Cardiac septum (tissue), 1 donor: ENCODE measurements around the gene CEP170. TPM values are rescaled to one million over a fixed set of nuclear protein-coding genes. Genes with fewer than 3 reads are reported as not detected.
"Not testable (repeated sequence)": the region's sequence is repeated elsewhere in the genome, so short reads cannot be mapped to it uniquely, and the experiment has no call there.

ENCODE experiments used
- DNase-seq: peaks from one replicate; pipeline ENCODE4 v3.0.0-alpha.2; 2020; ENCODE audit warnings: low spot score
- intact Hi-C: fragments of 100-400 bp; cut with DNase I; formaldehyde crosslinking; loops from one replicate; pipeline ENCODE4 v1.14.0; 2022
- total RNA-seq: library from RNA; stranded (reverse); fragmentation: NEBNext Ultra II Directional; extraction: Animal tissue kit (Norgen Biotek cat#: 25700); gene quantifications from one replicate; pipeline ENCODE4 v1.2.1, GENCODE V29; 2021
- donor health status: DM: no; HTN: no; CAD: no.

Gene CEP170
- total RNA-seq, 1 donor from 2014 or later = 83.1 TPM

DNA sequence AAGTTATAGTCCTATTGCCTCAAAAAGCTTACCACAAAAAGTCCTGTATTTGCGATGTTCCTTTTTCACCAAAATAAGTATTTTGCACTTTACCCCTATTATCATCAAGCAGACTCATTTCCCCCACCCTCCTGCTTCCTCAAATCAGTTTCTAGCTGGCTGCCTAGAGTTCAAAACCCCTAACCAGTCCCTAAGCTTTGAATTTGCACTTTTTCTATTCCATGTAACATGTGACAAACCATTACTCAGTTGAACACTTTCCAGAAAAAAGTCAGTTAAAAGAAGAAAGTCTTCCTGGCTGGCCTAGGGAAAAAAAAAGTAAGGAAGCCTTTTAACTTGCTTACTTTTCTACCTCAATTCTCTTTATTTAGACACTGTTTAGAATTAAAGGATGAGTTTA is 8.2 kb downstream of the CEP170 start:
- intact Hi-C loops = no loop called here
- DNase-seq = no peak

DNA sequence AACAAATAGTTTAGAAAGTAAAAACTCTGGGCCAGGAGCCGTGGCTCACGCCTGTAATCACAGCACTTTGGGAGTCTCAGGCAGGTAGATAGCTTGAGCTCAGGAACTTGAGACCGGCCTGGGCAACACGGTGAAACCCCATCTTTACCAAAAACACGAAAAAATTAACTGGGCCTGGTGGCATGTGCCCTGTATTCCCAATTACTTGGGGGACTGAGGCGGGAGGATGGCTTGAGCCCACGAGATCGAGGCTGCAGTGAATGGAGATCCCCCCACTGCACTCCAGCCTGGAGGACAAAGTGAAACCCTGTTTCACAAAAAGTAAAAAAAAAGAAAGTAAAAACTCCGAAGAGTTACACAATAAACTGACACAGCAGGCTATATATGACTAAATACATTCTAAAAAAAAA is 10.6 kb downstream of the CEP170 start:
- intact Hi-C loops = no loop called here
- DNase-seq = no peak

DNA sequence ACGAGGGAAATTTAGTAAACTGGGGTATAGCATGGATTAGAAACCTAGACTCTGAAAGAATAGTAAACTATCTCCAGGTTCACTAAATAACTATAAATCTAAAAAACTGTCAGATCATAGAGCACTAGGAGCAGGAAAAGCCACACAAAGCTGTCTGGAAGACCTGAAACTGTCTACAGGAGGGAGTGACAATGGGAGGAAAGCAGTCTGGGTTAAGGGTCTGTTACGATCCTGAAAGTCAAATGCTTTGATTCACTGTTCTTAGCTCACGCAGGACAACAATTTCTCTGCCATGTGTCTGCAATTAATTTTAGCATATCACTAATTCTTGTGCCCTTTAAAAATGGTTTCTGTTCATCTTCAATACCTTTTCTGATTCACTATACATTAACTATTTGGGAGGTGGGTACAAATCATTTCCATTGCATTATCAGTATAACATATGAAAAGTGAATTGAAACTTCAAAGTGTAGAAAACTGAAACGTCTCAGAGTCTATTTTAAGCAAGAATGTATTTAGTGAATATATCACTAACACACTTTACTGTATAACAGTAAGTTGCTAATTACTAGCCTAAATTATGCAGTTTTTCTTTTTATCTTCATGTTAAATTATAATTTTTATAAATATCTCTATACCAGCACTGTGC is 18.4 kb downstream of the CEP170 start:
- intact Hi-C loops = no loop called here
- DNase-seq = no peak

DNA sequence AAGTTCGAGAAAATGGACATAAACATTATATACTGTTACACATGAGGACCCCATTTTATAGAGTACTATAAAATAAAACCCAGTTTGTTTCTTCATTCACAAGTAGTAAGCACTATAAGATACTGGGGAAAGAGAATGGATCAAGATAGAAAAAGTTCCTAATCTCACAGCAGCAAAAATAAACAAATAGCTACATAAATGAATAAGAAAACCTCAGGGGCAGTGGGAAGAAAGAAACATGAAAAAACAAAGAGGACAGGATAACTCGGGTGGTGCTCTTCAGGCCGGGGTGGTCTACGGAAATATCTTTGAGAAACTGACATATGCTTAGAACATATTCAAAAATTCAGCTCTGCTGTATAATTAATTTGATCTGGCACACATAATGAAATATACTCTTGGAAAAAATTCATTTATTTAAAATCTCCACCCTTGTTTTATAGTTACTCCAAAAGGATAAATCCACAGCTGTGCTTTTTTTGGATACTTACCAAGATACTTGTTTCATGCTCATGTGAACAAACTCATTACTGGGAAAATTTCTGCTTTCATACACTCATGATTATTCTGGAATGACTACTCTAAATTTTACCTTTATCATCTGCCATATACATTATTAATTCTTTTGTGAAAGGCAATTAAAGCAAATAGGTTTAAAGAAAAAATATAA is 20.0 kb downstream of the CEP170 start:
- intact Hi-C loops = no loop called here
- DNase-seq = no peak

DNA sequence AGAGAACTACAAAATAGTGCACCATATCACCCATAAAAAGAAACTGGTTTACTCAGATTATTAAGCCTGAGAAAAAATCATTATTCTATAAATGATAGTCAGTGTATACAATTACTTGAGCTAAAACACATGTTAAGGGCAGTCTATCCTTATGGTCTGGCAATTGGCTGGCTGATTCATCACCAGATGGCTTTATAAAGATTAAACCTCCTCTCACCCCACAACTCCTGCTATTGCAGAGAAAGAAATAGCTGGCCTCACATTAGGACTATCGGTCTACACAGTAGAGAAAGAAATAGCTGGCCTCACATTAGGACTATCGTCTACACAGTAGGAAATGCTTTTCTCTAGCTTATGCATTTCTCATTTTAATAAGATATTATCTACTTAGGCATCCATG is 21.2 kb downstream of the CEP170 start:
- DNase-seq = no peak
- intact Hi-C loops = no loop called here

DNA sequence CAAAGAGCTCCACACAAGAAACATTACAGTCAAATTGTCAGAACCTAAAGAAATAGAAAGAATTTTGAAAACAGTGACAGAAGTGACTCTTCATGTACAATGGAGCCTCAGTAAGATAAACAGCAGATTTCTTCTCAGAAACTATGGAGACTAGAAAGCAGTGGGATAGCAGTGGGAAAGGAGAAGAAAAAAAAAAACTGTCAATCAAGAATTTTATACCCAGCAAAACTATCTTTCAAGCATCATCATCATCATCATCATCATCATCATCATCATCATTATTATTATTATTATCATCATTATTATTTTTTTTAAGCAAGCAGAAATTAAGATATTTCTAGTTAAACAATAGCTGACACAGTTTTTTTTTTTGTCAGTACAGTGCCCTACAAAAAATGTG is 24.2 kb downstream of the CEP170 start:
- no peak for DNase-seq
- intact Hi-C loops = no loop called here

DNA sequence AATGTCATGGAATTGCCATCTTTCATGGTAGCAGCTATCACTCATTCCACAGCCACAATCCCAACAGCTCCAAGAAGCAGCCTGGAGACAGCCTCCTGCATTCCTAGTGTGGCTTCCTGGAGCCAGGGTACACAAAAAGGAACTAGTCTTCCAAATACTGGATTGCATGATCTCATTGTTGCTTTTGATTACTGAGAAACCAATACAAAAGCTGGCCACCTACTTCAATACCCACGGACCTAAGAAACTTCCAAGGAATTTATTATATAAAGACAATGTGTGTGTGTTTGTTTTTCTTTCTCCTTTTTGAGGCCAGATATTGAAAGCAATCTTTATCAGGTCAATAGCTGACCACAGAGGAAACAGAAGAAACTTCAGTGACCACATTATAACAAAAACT is 25.6 kb downstream of the CEP170 start:
- DNase-seq = no peak
- intact Hi-C loops = no loop called here

DNA sequence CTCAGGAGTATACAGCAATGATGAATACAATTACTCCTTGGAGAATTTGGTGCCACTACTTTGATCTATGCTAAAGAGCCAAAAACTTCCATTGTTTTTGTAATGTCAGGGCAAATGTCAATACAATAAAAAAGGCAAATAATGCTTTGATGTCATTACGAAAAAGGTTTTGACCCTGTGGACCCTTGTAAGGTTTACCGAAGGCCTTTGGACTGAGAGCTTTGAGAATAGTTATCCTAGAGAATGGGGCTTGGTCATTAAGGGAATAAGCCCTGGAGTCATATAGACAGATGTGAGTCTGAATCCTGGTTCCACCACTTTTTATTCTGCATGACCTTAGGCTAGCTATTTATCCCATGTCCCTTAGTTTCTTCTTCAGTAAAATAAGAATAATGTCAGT is 27.5 kb downstream of the CEP170 start:
- intact Hi-C loops = no loop called here
- no peak for DNase-seq

DNA sequence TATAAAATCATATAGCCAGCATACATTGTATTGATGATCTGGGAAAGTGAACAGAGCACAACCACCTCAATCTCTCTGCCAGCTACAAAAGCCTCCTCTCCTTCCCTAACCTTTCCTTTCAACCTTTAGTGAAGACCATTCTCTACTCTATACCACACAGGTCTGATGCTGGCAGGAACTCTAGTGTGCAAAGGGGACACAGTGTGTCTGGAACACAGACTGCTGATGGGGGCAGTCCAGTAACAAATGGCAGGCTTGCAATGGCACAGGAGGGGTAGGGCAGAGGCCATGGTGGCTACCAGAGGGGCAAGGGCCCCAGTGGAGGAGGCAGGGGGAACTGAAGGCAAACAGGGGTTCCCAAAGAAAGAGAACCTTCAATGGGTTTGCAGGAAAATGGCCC is 37.0 kb downstream of the CEP170 start:
- intact Hi-C loops = no loop called here

DNA sequence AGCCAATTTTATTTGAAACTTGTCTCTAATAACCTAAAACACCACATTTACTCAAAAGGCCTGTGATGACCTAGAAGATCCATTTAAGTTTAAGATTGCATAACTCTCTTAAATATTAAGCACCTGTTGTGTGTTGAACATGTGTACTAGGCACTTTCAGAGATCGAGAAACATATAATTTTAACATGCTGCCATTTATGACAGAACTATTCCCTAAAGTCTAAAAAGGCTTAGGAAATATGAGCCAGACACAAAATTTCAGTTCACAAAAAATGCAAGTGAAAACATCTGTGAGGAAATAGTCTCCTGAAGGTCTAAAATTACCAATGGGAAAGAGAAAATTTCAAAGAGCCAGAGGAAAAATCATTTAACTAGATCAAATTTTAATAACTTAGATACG is 37.7 kb downstream of the CEP170 start:
- intact Hi-C loops = no loop called here
- no peak for DNase-seq

More for the DNA sequence above, 37.0 kb downstream of the CEP170 start:
- no peak for DNase-seq

DNA sequence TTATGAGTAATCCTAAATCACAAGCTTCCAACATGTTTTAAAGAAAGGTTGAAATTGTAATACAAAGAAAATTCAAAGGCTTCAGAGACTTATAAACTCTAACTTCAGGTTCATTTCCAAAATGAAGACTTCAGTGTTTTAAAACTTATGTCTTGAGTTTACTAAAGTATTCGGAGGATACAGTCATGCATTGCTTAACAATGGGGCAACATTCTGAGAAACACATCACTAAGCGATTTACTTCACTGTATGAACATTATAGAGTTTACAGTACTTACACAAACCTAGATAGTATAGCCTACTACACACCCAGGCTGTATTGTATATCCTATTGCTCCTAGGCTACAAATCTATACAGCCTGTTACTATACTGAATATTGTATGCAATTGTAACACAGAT is 38.3 kb downstream of the CEP170 start:
- no peak for DNase-seq
- intact Hi-C loops = no loop called here

DNA sequence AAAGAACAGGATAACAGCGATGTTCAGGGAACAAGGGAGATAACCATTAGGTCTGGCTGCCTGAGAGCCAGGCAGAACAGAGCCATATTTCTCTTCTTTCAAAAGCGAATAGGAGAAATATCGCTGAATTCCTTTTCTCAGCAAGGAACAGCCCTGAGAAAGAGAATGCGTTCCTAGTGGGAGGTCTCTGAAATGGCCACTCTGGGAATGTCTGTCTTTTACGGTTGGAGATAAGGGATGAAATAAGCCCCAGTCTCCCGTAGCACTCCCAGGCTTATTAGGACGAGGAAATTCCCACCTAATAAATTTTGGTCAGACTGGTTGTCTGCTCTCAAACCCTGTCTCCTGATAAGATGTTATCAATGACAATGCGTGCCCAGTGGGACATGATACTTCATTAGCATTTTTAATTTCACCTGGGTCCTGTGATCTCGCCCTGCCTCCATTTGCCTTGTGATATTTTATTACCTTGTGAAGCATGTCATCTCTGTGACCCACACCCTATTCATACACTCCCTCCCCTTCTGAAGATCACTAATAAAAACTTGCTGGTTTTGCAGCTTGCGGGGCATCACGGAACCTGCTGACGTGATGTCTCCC is 39.7 kb downstream of the CEP170 start:
- DNase-seq, intact Hi-C loops: not testable (repeated sequence)

DNA sequence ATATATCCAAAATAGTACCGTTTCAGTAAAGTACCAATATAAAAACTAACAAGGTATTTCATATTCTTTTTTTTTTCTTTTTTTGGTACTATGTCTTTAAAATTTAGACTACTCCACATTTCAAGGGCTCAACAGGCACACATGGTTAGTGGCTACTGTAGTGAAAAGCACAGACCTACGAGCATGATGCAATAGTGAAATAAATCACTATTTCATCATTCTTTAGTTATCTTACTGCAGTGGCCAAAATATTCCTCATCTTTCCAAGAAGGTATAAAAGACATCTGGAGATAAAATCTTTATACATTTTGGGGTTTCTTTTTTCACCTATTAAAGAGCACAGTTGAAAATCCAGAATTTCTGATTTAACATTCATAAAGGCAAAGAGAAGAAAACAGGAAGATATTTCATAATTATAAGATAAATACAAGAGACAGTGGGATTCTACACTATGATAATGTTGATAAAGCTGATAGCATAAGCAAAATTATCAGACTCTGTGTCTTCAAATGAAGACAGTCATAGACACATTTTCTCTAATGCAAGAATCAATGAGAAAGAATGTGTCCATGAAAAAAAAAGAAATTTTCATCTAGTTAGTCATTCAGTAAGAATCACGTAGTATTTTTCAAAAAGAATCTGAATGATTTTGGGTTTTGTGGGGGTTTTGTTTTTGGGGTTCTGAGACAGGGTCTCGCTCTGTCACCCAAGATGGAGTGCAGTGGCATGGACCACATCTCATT is 41.9 kb downstream of the CEP170 start:
- intact Hi-C loops = no loop called here
- DNase-seq = no peak

DNA sequence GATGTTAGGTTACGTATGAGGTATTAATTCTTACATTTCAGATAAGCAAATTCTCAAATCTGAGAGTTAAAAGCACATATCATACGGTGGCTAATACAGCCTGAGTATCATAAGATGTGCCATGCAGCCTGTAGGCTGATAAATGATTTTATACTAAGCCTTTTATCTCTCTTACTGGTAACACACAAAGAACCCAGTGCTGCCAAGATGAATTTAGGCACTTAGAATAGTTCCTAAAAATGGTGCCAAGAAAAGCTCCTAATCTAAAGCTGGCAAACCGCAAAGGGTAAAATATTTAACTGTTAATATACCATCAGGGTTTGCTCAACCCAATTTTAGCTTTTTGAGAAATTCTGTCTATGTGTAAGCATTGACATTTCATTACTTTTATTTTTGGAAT is 43.1 kb downstream of the CEP170 start:
- intact Hi-C loops, DNase-seq: not testable (repeated sequence)

DNA sequence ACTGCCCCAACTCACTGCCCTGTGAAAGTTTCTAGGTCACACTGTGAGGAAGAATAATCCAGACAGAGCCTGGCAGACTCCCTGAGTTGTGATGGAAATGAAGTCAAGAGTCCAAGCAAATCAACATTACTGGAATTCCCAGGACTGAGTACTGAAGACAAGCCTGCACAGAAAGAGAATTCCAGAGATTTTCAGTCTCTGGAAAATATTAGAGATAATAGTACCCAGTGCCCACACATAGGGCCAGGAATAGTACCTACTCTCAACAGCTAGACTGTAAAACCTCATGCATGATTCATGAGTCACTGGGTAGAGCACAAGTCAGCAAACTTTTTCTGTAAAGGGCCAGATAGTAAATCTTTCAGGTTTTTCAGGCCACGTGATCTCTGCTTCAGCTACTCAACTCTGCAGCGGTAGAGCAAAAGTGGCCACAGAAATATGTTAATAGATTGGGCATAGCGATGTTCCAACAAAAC is 50.0 kb downstream of the CEP170 start:
- intact Hi-C loops, DNase-seq: not testable (repeated sequence)

DNA sequence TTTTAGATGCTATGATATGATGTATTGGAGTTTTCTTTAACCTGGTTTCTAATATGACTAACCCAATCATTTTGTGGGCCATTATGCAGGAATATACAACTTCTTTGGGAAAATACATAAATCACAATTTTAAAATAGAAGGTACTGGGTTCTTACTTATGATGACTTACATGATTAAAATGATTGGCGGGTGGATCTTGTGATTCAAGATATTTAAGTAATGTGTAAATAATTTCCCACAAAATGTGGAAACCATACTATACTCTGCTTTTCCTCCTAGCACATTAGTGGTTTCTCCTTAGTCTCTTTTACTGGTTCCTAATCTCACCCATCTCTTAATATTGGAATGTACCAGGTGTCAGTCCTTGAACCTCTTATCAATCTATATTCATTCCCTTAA is 50.7 kb downstream of the CEP170 start:
- intact Hi-C loops, DNase-seq: not testable (repeated sequence)

DNA sequence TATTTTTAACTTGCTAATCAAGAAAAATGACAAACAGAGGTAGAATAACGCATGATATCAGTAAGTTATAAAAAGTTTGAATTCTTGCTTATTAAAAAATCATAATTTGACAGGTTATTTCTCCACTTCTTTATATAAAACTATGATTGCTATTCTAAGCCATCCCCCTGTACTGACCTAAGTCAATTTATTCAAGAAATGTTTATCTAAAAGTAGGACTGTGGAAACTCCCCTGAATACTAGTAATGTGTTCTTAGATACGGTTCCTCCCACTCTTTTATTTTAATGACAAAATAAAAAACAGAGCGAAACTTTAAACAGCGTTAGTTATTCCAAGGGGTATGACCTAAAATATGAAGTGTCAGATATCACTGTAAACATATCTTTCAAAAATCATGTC is 51.9 kb downstream of the CEP170 start:
- intact Hi-C loops, DNase-seq: not testable (repeated sequence)

DNA sequence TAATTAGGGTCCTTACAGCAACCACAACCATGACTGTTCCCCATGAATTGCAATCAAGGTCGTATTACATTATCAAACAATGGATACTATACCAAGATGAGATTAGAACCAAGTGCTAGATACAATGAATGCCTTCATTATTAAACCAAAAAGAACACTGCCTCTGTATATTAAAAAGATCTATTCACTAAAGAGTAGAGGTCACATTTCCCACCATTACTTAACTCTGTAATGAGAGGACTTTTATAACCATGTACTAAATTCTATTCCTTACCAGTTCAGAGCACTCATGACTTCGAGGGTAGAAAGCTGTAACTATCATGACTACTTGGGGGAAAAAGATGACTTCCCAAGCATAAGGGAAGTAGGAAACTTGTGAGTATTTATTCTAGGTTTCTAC is 53.8 kb downstream of the CEP170 start:
- not testable (repeated sequence) for DNase-seq

DNA sequence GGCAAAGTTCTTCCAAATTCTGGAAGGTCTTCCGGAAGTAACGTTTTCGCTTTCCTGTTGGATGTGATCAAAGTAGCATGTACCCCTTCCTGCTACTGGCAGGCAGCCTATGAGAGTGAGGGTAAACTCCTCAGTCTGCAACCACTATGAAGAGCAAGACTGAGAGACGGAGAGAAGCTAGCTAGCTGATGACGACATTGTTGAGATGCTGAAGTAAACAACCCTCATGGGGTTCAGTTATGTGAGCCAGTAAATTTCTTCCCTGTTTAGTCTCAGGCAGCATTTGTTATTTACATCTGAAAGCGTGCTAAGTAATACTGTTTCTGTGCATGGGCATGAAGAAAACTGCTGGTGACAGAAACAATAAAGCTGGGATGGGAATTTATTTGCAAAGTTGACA is 57.6 kb downstream of the CEP170 start:
- intact Hi-C loops, DNase-seq: not testable (repeated sequence)

More for the DNA sequence above, 53.8 kb downstream of the CEP170 start:
- intact Hi-C loops = not testable (repeated sequence)

DNA sequence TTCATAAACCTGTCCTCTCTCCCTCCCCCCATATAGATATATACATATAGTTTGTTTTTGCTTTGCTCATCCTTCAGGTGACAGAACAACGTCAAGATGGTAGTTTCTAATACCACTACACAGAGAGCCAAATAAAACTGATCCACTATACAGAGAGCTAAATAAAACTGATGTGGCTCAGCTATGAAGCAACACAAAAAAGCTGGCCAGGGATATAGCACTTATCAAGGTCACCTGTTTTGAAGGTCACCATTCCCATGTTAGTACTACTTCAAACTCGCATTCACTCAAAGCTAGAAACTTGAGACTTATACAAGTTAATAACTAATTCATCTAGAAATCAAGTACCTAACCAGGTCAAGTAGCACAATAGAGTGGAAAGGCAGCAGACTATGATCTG is 61.8 kb downstream of the CEP170 start:
- DNase-seq, intact Hi-C loops: not testable (repeated sequence)
